ENCODE measurements around the gene MEGF6.

The MEGF6 gene

GRCh38 chr1:3608154-3608553, 3.2 kb downstream of the MEGF6 start:
- no peak for DNase-seq
- TF ChIP-seq CTCF (IDR thresholded peaks at IDR 0.05; ENCODE audit: low read depth, low read length) = no peak
- H3K4me3 ChIP-seq (ENCODE audit: low read depth, low read length) = no peak overlapping the region
- no peaks in the 10 kb centered on the region for H3K9me3 ChIP-seq
- no peaks in the 10 kb centered on the region for H3K36me3 ChIP-seq
- H3K4me1 ChIP-seq = no peaks in the 10 kb centered on the region
- H3K27me3 ChIP-seq = no peaks in the 10 kb centered on the region

GRCh38 chr1:3607703-3608065, 3.6 kb downstream of the MEGF6 start:
- Histone ChIP-seq H3K9me3 (no peaks in the 10 kb centered on the region), H3K4me3 (ENCODE audit: low read depth, low read length) (no peak overlapping the region), H3K27me3 (no peaks in the 10 kb centered on the region), H3K36me3 (no peaks in the 10 kb centered on the region), H3K4me1 (no peaks in the 10 kb centered on the region)
- no peak for DNase-seq
- TF ChIP-seq CTCF (IDR thresholded peaks at IDR 0.05; ENCODE audit: low read depth, low read length) = no peak

GRCh38 chr1:3606779-3607702, 4.3 kb downstream of the MEGF6 start:
- Histone ChIP-seq H3K27me3 (no peaks in the 10 kb centered on the region), H3K4me1 (no peaks in the 10 kb centered on the region), H3K9me3 (no peaks in the 10 kb centered on the region), H3K36me3 (no peaks in the 10 kb centered on the region), H3K4me3 (ENCODE audit: low read depth, low read length) (no peak overlapping the region)
- no peak for TF ChIP-seq CTCF (IDR thresholded peaks at IDR 0.05; ENCODE audit: low read depth, low read length)
- DNase-seq = no peak

- Histone ChIP-seq H3K4me1 (no peaks in the 10 kb centered on the region), H3K4me3 (ENCODE audit: low read depth, low read length) (no peak overlapping the region), H3K9me3 (no peaks in the 10 kb centered on the region), H3K36me3 (no peaks in the 10 kb centered on the region), H3K27me3 (no peaks in the 10 kb centered on the region)
- DNase-seq = no peak
- TF ChIP-seq CTCF (IDR thresholded peaks at IDR 0.05; ENCODE audit: low read depth, low read length) = no peak
These were observed 6.1 kb downstream of the MEGF6 start for GRCh38 chr1:3604997-3605823.

GRCh38 chr1:3604468-3604974, 6.8 kb downstream of the MEGF6 start:
- DNase-seq = no peak
- no peaks in the 10 kb centered on the region for H3K4me1 ChIP-seq
- no peaks in the 10 kb centered on the region for H3K9me3 ChIP-seq
- H3K36me3 ChIP-seq = no peaks in the 10 kb centered on the region
- H3K4me3 ChIP-seq (ENCODE audit: low read depth, low read length) = no peak overlapping the region
- H3K27me3 ChIP-seq = no peaks in the 10 kb centered on the region
- TF ChIP-seq CTCF (IDR thresholded peaks at IDR 0.05; ENCODE audit: low read depth, low read length) = no peak

Data from BE2C (cell line).